Upper lobe of left lung (tissue), 4 donors: ENCODE data around the gene SLC30A1.

ENCODE experiments used
- CTCF ChIP-seq, 6 experiments: fragments of 450-650 bp in 4 of 6; fragments of 200-600 bp in 2 of 6; sonication (generic) in 2 of 6; IDR thresholded peaks; one replicate each; pipeline ENCODE4 v1.5.1; 2016 to 2019; ENCODE audit warnings: antibody characterized with exemption in 6 of 6
- EP300 ChIP-seq, 4 donors: sonication (generic); formaldehyde crosslinking; IDR thresholded peaks; one replicate each; pipeline ENCODE4 v1.5.1; 2017; ENCODE audit warnings: antibody characterized with exemption in 4 of 4, control low read depth in 2 of 4
- POLR2AphosphoS5 ChIP-seq, 2 donors: sonication (generic); formaldehyde crosslinking; IDR thresholded peaks; one replicate each; pipeline ENCODE4 v1.5.1; 2017; ENCODE audit warnings: antibody characterized with exemption in 2 of 2

- no peak for TF ChIP-seq CTCF (IDR thresholded peaks at IDR 0.05)
- TF ChIP-seq EP300 (IDR thresholded peaks at IDR 0.05) = no peak
- no peak for TF ChIP-seq POLR2AphosphoS5 (IDR thresholded peaks at IDR 0.05)
Measured at GRCh38 chr1:211588711-211589110, 9.8 kb upstream of the SLC30A1 start.
